ENCODE results near the gene UNC5C. TPM values are rescaled to one million over a fixed set of nuclear protein-coding genes. Genes with fewer than 3 reads are reported as not detected.

UNC5C gene
- total RNA-seq, 4 donors from 2014 or later, result 3.3 to 21.6 (median 7.9) TPM

- no peaks in the 10 kb centered on the region for H3K9me3 ChIP-seq
- no peak overlapping the region for H3K27ac ChIP-seq
- no peak for DNase-seq
- H3K36me3 ChIP-seq, result no peaks in the 10 kb centered on the region
- no peaks in the 10 kb centered on the region for H3K27me3 ChIP-seq
- intact Hi-C loops (cut with DNase I; ENCODE audit: low total_unique reads), result no loop called here
- no peaks in the 10 kb centered on the region for H3K4me1 ChIP-seq
- TF ChIP-seq CTCF (IDR thresholded peaks at IDR 0.05), result no peak
- no peak for TF ChIP-seq POLR2A (IDR thresholded peaks at IDR 0.05)
- no peak overlapping the region for H3K4me3 ChIP-seq
Measured at GRCh38 chr4:95415346-95415771, 133.4 kb downstream of the UNC5C start.

- no peak for TF ChIP-seq POLR2A (IDR thresholded peaks at IDR 0.05)
- TF ChIP-seq CTCF (IDR thresholded peaks at IDR 0.05), result no peak
- no peak overlapping the region for H3K4me3 ChIP-seq
- H3K4me1 ChIP-seq, result no peaks in the 10 kb centered on the region
- intact Hi-C loops (cut with DNase I; ENCODE audit: low total_unique reads), result no loop called here
- DNase-seq, result no peak
- H3K9me3 ChIP-seq, result no peaks in the 10 kb centered on the region
- no peaks in the 10 kb centered on the region for H3K36me3 ChIP-seq
- no peaks in the 10 kb centered on the region for H3K27me3 ChIP-seq
- no peak overlapping the region for H3K27ac ChIP-seq
Measured at GRCh38 chr4:95411371-95412088, 137.2 kb downstream of the UNC5C start.

- no peaks in the 10 kb centered on the region for H3K27me3 ChIP-seq
- no peak overlapping the region for H3K27ac ChIP-seq
- H3K9me3 ChIP-seq, result no peaks in the 10 kb centered on the region
- TF ChIP-seq POLR2A (IDR thresholded peaks at IDR 0.05) (no peak), CTCF (IDR thresholded peaks at IDR 0.05) (no peak)
- H3K4me1 ChIP-seq, result no peaks in the 10 kb centered on the region
- H3K4me3 ChIP-seq, result no peak overlapping the region
- H3K36me3 ChIP-seq, result no peaks in the 10 kb centered on the region
- DNase-seq, result no peak
- intact Hi-C loops (cut with DNase I; ENCODE audit: low total_unique reads), result no loop called here
Measured at GRCh38 chr4:95410387-95410977, 138.3 kb downstream of the UNC5C start.

DNA sequence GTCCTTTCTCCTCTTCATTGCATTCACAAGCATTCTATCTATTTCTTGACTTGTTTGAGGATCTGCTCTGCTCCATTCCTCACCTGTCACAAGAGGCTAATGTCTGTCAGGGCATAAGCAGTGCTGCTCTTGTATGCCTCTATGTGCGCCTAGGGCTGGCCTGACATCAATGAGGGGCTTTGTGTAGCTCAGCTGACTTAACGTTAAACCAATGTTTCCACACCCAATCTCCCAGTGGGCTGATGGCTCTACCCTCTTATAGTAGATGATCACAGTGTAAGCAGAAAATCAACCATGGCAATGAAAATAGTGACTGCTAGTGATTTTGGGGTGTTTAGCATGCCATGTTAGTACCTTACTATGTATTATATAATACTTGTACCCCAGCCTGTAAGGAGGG lies 139.0 kb downstream of the UNC5C start:
- intact Hi-C loops (cut with DNase I; ENCODE audit: low total_unique reads), result no loop called here
- Histone ChIP-seq H3K27ac (no peak overlapping the region), H3K9me3 (no peaks in the 10 kb centered on the region), H3K36me3 (no peaks in the 10 kb centered on the region), H3K27me3 (no peaks in the 10 kb centered on the region), H3K4me1 (no peaks in the 10 kb centered on the region), H3K4me3 (no peak overlapping the region)
- DNase-seq, result no peak
- TF ChIP-seq CTCF (IDR thresholded peaks at IDR 0.05) (no peak), POLR2A (IDR thresholded peaks at IDR 0.05) (no peak)

GRCh38 chr4:95409127-95409526 lies 139.6 kb downstream of the UNC5C start:
- Histone ChIP-seq H3K36me3 (no peaks in the 10 kb centered on the region), H3K27ac (no peak overlapping the region), H3K9me3 (no peaks in the 10 kb centered on the region), H3K27me3 (no peaks in the 10 kb centered on the region), H3K4me3 (no peak overlapping the region), H3K4me1 (no peaks in the 10 kb centered on the region)
- DNase-seq, result no peak
- TF ChIP-seq CTCF (IDR thresholded peaks at IDR 0.05) (no peak), POLR2A (IDR thresholded peaks at IDR 0.05) (no peak)
- intact Hi-C loops (cut with DNase I; ENCODE audit: low total_unique reads), result no loop called here

All from uterus (tissue), 4 donors.